ENCODE measurements around the gene PCSK9. TPM values are rescaled to one million over a fixed set of nuclear protein-coding genes. Genes with fewer than 3 reads are reported as not detected.

Gene PCSK9
- total RNA-seq, 3 donors from 2014 or later, result 3.6 to 14.1 (median 9.2) TPM

GRCh38 chr1:55071477-55071876 is 32.1 kb downstream of the PCSK9 start:
- no peaks in the 10 kb centered on the region for H3K9me3 ChIP-seq
- DNase-seq, result peak in 1 of 3 donors; percentile 30
- peak; percentile 75 for ATAC-seq
- no peak for TF ChIP-seq CTCF (IDR thresholded peaks at IDR 0.05)
- H3K36me3 ChIP-seq (ENCODE audit: low read depth), result peaks cover 7% of the 10 kb centered on the region
- H3K4me3 ChIP-seq, result no peak overlapping the region
- intact Hi-C loops (cut with DNase I, micrococcal nuclease), result no loop called here
- no peaks in the 10 kb centered on the region for H3K4me1 ChIP-seq (ENCODE audit: low read depth)

- Histone ChIP-seq H3K4me1 (ENCODE audit: low read depth) (no peaks in the 10 kb centered on the region), H3K9me3 (no peaks in the 10 kb centered on the region), H3K36me3 (ENCODE audit: low read depth) (peaks cover 7% of the 10 kb centered on the region), H3K4me3 (no peak overlapping the region)
- no peak for DNase-seq
- TF ChIP-seq CTCF (IDR thresholded peaks at IDR 0.05), result no peak
- intact Hi-C loops (cut with DNase I, micrococcal nuclease), result no loop called here
- no peak for ATAC-seq
Measured at GRCh38 chr1:55073187-55073916, 34.0 kb downstream of the PCSK9 start.

- intact Hi-C loops (cut with DNase I, micrococcal nuclease), result no loop called here
- H3K4me1 ChIP-seq (ENCODE audit: low read depth), result no peaks in the 10 kb centered on the region
- no peak overlapping the region for H3K4me3 ChIP-seq
- peaks cover 7% of the 10 kb centered on the region for H3K36me3 ChIP-seq (ENCODE audit: low read depth)
- no peaks in the 10 kb centered on the region for H3K9me3 ChIP-seq
- DNase-seq (no peak), ATAC-seq (no peak)
- TF ChIP-seq CTCF (IDR thresholded peaks at IDR 0.05), result no peak
Measured at GRCh38 chr1:55074455-55074854, 35.1 kb downstream of the PCSK9 start.

DNA sequence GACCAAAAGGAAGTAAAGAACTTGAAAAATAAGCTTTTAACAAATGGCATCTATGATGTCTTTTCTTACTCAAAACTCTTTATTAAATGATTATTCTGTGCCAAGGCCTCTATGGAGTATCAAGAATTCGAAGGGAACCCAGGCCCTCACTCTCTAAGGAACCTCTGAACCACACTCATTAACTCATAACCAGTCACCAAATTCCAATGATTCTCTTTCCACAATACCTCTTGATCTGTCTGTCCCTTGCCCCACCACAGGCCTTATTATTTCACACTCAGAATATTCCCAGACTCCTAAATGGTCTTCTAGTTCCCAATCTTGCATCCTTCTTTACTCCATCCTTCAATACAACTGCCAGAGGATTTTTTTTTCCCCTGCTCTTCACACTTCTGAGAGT is 37.0 kb downstream of the PCSK9 start:
- no peak for TF ChIP-seq CTCF (IDR thresholded peaks at IDR 0.05)
- H3K9me3 ChIP-seq, result no peaks in the 10 kb centered on the region
- intact Hi-C loops (cut with DNase I, micrococcal nuclease), result no loop called here
- H3K4me1 ChIP-seq (ENCODE audit: low read depth), result no peaks in the 10 kb centered on the region
- no peak overlapping the region for H3K4me3 ChIP-seq
- H3K36me3 ChIP-seq (ENCODE audit: low read depth), result peaks cover 7% of the 10 kb centered on the region
- no peak for DNase-seq
- no peak for ATAC-seq

DNA sequence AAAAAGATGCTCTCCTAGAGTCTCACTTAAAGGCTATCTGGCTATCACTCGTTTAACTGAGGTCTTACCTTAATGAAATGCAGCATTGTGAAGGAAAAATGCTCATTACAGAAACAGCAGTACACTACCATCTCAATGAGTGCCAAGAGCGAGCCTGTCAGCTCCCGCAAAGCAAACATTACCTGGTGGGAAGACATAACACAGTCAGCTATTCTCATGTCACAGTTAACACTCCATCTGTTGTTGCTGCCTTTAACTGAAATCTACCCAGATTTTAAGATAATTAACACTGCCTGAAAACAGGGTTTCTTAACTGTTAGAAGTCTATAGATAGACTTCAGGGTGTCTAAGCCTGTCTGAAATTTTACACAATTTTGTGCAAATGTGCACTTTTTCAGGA is 39.1 kb downstream of the PCSK9 start:
- no peak for ATAC-seq
- TF ChIP-seq CTCF (IDR thresholded peaks at IDR 0.05), result no peak
- intact Hi-C loops (cut with DNase I, micrococcal nuclease), result no loop called here
- H3K4me3 ChIP-seq, result no peak overlapping the region
- H3K9me3 ChIP-seq, result no peaks in the 10 kb centered on the region
- peaks cover 7% of the 10 kb centered on the region for H3K36me3 ChIP-seq (ENCODE audit: low read depth)
- no peaks in the 10 kb centered on the region for H3K4me1 ChIP-seq (ENCODE audit: low read depth)
- DNase-seq, result no peak
